Activated CD8-positive, alpha-beta memory T cell treated with anti-CD3 and anti-CD28 coated beads, Interleukin-2, amount 50 U/mL, for 1 hour (primary cell): ENCODE data around the gene B4GALT5.

Source experiments
- DNase-seq: peaks from one replicate; pipeline ENCODE4 v3.0.0-alpha.2; 2020; ENCODE audit errors: extremely low read depth

The B4GALT5 gene

DNA sequence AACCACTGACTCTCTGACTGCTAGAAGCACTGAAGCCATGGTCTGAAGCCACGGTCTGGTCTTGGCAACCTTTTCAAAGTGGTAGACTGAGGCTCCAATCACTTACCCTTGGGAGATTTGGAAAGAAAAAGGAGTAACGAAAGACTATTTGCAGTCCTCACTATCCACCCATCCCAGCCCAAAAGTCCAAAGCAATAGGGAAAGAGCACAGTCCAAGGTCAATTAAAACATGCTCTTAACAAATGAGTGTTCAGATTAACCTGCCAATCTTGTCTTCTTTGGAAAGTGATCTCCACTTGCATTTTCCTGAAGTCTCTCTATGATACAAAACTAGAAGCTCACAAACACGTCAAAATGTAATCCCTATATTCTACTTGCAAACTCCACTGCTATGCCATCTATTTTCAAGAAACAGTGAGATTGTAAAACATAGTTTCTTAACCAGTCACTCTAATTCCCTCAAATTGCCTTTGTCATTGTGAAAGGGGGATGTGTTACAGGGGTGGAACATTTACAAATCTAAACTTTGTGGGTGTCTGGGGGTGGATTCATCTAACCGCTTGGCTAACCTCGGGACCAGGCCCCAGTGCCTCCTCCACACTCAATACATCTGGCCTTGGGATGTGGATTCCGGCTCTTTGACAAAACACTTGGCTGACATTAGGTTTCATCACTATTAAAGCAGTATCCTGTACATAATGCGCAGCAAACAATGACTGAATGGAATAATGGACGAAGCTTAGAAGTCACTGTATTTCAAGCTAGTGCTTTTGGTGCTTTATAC, 56.4 kb downstream of the B4GALT5 start:
- no peak for DNase-seq

DNA sequence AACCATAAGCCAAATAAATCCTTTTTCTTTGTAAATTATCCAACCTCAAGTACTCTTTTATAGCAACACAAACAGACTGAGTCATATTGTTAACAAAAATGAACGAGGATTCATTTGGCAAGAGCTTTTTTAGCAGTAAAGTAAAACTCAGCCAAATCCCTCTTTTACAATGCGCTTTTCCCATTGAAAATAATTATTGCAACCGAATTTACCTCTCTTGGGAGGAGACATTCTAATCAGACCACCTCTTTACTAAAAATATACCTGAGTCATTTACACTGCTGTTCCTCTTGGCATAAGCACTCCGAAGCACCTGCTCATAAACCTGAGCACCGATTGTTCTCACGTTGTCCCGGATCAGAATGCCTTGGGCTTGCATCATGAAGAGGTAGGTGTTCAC, 57.4 kb downstream of the B4GALT5 start:
- DNase-seq, result no peak

DNA sequence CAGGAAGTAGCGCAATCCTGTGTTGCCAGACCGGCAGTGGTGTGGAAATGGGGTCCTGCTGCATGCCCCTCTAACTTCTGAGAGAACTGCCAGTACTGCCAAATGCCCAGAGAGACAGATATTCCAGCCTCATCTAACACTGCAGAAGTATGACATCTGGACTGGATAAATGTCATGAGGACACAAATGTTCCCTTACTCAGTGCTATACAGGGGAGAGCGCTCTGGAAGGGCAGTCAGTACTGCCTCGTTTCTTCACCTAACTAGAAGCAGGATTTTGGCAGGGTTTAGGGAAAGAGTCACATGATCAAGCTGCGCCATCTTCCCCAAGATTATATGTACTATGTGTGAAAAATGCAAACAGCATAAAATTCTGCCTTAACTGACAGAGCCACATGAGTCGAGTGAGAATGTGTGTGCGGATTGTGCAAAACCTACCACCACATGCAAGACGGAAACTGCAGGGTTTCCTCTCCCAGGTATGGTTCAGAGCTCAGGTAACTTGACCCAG, 59.7 kb downstream of the B4GALT5 start:
- no peak for DNase-seq

DNA sequence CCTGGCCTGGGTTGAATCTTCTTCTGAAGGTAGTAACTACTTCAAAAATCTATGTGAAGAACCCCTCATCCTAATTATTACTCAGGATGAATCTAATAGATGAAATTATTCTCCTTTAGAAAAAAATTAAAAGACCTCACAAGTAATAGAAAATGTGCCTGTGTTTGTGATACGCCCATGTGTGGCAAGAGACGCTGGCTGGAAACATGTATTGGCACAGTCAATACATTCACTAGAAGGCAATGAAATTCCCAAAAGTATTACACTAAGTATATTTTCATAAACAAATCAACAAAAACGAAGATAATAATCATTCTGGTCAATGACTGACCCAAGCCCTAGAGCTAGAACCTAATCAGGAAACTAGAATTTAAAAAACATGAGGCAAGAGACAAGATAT, 64.0 kb downstream of the B4GALT5 start:
- DNase-seq, result no peak

DNA sequence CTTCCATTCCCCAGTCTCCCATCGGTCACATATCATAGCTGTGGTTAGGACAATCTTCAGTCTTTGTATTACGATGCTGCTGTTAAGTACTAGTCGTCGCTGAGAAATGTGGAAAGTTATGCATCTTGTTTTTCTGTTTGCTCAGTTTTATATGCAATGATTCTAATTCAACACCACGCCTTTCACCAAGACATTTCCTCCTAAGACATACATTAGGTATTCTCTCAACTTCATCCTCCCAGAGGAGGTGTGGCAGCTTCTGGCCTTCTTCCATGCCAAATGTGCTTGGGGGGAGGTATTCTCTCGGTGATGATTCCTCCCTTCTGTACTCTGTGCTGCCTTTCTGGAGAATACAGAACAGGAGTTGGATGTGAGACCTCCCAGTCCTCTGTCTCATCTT, 66.1 kb downstream of the B4GALT5 start:
- DNase-seq, result no peak

DNA sequence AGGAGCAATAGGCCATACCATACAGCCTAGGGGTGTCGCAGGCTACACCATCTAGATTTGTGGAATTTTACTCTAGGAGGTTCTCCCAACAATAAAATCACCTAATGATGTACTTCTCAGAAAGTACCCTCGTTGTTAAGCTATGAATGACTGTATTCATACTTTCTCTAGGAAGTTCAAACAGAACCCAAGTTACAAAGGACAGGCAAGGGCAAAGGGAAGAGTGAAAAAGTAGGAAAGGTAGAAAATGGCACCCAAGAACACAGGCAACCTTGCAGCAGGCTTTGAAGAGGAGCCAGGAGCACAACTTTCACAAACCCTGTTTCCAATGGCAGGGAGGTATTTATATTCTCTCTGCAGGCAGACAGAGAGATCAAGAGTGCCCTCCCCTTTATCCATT, 67.2 kb downstream of the B4GALT5 start:
- DNase-seq, result no peak

DNA sequence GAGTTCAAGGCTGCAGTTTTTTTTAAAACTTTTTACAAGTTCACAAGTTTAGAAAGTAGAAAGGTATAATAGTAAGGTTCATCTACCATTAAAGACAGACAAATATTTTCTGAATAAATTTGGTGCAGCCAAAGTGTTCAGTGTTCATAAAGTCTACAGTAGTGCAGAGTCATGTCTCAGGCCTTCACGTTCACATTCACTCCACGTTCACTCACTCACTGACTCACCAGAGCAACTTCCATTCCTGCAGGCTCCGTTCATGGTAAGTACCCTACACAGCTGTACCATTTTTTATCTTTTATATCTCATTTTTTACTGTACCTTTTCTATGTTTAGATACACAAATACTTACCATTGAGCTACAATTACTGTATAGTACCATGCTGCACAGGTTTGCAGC, 67.6 kb downstream of the B4GALT5 start:
- DNase-seq, result no peak

DNA sequence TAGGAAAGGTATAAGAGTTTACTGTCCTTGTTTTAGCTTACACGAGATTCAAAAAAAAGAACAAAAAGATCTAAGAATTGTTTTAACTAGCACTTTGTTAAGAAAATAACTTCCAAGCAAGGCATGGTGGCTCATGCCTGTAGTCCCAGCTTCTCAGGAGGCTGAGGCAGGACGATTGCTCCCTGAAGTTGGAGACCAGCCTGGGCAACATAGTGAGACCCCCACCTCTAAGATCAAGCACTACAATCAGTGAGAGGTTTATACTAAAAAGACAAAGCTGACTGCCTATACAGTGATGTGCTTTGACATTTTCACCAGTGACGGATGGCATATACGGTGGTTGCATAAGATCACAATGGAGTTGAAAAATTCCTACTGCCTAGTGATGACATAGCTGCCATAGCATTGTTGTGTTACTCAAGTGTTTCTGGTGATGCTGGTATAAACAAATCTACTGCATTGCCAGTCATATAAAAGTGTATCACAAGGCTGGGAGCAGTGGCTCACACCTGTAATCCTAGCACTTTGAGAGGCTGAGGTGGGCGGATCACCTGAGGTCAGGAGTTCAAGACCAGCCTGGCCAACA, 68.6 kb downstream of the B4GALT5 start:
- DNase-seq, result no peak

DNA sequence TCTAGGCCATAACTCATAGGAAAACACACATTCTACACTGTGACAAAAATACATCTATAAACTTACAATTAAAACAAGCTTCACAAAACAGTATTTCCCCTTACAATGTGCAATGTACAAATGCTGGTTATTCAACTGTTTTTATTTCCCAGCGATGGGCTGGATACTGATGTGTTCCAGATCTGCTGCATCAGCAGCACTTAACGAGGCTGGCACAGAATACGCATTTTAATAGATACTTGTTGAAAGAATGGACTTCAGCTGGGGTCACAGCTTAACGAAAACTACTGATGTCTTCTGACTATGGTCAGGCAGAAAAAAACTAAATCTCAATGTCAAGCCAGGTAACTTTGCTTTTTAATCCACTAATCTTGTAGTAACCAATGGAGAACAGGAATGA, 70.9 kb downstream of the B4GALT5 start:
- no peak for DNase-seq

DNA sequence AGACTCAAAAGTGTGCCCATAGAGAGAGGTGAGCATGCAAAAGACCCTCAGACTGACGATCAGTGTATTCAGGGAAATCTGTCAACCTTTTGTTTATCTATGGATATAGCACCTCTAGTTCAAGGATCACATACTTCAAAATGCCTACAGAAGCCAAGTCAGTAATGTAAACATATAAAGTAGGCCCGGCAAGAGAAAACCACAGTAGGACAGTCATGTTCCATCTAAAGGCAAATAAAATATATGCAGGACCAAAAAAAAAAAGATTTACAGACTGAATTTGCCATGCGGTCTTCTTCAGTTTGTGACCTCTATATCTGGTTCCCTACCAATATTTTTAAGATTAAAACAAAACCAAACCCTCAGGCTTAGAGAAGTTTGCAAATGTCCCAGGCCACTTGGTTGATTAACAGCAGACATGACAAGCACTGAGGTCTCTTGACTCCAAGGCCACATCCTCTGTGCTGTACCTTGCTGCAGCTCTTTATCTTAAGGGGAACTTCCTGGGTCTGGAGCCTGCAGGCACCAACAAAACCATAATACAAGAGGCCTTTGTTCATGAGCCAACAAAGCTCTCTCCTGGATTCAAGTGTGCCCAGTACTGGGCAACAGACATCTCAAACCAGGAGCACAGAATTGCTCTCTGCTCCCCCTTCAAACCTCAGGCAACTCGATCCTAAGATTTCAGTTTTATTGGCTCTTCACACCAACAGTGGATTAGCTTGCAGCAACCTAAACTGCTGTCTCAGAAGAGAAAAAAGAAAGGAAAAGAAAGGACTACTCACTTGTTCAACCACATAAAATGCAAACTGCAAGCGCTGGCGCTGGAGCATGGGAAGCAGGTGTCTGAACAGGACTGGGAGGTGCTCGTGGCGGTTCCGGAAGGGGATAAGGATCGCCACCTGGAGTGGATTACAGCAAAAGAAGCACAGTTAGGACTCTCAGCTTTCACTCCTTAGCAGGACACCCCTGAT, 71.7 kb downstream of the B4GALT5 start:
- DNase-seq, result no peak

DNA sequence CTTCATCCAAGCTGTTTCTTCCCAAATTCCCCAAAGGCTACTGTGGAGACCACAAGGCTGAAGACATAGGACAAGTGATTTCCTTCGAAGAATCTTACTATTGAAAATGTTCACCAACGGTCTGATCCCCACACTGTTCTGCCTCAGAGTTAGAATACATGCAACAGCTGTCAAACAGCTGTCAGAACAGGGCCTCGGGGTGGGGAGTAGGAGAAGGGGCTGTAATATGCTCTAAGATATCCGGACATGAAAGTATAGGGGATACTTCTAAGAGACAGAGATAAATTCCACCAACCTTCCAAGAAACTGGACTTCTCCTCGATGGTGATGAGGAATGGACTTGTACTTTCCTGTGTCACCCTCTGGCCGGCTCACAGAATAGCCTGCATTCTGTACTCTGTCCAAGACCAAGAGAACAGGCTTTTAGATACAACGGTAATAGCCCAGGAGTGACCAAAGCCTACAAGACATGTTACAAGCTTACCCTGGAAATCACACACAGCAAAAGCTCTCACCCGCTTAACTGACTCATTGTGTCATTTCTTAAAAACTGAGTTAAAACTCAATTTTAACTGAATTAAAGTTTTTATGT, 76.5 kb downstream of the B4GALT5 start:
- DNase-seq, result no peak

DNA sequence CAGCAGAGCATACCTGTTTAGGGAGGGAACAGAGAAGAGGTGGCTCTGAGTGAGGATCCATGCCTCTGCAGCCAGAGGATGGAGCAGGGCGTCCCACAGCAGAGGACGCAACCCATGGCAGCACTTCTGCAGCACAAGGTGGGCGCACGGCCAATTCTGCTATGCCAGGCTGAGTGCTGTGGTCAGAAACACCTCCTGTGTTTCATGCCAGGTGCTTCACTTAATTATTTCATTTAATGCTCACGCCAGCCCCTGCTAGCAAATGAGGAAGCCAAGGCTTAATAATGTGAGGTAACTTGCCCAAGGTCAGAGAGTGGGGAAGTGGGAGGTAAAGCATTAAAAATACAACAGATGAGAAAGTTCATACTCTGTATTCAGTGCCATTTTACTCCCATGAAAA, 77.2 kb downstream of the B4GALT5 start:
- no peak for DNase-seq

DNA sequence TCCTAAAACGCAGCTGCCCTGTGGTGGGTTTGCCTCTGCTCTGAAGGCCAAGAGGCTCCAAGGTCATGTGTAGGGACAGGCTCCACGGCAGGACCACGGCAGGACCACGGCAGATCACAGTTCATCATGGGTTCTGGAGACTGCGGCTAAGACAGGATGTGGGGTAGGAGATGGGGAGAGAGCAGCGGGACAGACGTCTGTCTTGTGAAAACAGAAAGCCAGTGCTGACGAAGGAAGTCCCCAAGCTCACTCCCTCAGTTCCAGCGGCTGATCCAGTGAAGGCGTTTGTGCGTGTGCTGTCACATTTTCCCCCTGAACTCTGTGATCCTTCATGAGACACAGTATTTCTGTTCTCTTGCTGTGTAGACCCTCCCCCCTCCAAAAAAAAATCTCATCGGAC, 77.8 kb downstream of the B4GALT5 start:
- no peak for DNase-seq

DNA sequence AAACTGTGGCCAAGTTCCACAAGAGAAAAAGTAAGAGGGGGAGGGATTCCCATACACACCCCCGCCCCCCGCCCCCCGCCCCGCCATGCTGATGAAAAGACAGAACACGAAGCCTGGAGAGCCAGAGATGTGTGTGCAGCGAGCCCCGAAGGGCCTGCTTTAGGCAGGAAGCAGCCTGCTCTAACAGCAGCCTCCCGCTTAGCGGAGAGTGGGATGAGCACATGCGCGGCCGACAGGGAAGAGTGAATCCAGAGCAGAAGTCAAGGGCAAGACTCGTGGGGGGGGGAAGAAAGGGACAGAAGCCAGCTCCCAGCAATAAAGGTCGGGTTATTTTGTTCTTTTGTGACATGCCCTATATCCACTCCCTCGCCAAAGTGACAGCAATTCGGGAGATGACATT, 78.5 kb downstream of the B4GALT5 start:
- DNase-seq, result no peak

DNA sequence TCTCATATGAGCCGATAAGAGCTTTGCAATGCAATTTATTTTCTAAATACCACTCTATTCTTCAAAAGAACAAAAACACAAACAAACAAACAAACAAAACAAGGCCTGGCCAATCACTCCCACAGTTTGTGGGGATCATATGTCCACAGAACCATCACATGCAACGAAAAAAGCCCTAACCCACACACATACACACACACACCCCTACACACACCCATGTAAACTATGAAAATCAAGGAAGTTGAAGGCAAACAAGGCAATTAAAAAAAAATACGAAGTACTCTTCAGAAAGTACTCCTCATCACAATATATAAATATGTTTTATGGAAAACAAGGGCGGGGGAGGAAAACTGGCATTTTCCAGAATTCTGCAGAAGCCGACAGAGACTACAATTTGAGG, 79.6 kb downstream of the B4GALT5 start:
- DNase-seq, result no peak

DNA sequence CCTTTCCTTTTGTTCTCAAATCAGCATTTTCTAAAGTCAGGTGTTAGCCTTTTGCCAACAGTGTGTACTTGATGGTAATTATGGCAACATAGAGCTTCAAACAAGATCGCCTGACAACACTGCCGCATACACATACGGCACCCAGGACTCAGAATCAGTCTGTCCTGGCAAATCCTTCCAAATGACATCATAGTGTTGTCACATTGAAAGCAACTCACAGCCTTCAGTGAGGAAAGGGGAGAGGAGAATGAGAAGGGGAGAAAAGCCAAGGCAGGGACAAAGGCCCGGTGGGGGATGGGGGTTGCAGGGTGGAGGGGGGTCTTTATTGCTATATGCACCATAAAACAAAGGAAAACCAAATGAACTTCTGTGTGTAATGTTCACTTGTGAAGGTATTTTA, 80.0 kb downstream of the B4GALT5 start:
- DNase-seq, result no peak

DNA sequence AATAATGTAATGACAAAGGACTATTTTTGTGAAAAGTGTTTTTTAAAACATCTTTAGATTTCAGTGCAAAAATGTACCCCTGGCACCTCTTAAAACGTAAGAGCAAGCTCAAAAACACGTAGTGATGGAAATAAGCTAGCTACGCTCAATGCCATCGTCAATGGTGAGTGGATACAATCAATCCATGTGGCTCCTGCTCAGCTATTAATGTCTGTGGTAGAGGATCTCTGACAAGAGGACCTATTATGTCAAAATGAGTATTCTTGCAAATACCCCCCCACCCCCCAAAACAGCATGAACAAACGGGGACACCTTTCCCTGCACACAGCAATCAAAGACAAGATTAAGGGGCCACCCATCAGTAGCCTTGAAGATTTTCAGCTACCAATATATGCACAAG, 80.7 kb downstream of the B4GALT5 start:
- no peak for DNase-seq

DNA sequence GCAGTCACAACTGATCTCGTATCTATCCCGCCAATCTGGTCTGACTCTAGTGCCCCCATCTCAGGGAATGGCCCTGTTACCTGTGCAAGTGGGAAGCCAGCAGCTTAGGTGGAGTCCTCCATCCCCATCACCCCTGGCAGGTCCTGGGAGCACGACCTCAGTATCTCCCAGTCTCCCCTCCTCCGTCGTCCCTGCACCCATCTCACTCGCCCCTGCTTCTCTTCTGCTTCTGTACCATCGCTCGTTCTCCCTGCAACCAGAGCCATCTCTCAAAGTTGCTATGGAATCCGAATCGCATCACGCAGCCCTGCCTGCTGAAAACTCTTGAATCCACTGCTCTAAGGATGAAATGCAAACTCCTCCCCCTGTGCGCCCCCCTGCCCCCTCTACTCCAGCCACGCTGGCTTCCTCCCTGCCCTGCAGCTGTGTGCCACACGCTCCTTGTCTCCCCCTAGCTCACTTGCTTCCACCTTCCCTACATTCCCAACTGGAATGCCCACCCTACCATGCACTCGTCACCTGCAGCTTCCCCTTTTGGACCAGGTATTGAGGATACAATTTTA, 81.7 kb downstream of the B4GALT5 start:
- no peak for DNase-seq

DNA sequence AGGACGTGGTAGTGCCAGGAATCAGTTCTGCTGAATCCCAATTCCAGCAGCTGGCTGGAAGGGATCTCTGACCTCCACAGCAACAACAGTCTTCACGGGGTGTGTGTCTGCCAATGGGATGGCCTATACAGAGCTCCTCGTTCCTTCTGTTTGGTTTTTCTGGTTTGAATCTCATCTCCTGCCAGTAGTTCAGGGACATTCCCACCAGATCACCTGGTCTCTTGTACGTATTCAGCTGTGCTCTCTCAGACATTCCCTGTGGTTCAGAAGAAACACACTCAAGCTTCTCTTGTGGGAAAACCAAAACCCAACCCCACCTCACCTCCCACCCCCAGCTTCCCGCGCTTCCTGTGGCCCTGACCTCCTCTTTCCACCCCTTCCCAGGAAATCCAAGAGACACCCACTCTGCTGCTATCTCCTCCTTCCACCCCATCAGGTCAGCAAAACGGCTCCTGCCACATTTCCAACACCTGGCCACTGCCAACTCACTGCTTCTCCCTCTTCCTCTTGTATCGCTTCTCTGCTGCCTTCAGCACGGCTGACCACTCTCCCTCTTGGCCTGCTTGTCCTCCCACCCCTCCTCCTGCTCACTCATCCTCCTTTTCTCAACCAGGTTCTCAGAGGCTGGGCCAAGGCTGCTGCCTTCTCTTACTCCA, 82.5 kb downstream of the B4GALT5 start:
- no peak for DNase-seq

DNA sequence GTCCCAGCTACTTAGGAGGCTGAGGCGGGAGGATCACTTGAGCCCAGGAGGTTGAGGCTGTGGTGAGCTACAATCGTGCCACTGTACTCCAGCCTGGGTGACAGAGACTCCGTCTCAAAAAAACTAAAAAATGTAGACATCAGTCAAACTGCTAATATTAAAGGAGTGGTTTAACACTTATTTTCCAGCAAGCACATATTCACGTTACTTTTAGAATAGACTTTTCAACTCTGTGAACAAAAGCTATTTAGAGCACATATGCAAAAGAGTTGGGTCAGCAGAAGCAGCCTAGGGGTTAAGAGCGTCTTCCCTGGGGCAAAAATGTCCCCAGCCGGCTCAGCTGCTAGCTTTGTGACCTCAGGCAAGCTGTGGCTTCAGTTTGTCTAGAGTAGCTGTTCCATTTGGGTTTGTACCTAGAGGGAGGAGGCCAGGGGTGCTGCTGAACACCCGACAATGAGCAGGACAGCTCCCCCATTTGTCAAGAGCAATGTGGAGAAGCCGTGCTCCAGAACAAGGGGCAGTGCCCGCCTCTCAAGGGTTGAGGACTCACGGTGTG, 83.2 kb downstream of the B4GALT5 start:
- no peak for DNase-seq

DNA sequence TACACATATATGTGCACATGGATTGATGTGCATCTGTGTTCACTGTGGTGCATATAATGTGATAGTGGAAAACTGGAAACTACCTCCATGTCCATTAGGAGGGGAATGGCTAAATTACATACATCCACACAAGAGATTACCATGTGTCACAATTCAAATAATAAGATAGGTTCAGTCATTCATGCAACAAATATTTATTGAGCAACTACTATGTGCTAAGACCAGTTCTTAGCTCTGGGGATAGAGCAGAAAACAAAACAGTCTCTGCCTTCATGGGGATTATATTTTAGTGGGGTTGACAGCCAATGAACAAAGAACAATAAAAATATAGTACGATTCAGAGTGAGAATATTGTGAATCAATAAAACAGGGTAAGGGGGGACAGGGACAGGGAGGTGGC, 84.1 kb downstream of the B4GALT5 start:
- DNase-seq, result no peak
